GM12873 (cell line): Measurements from ENCODE around the gene CAPN12.

Source experiments
- CTCF ChIP-seq: IDR thresholded peaks from 2 replicates; pipeline ENCODE4 v1.5.1; 2012; ENCODE audit warnings: low read depth, mild to moderate bottlenecking, moderate library complexity, low read length, control low read depth; ENCODE audit not compliant: insufficient read depth; ENCODE audit errors: missing control alignments

The CAPN12 gene

GRCh38 chr19:38719761-38720558, 24.3 kb downstream of the CAPN12 start:
- no peak for TF ChIP-seq CTCF

- TF ChIP-seq CTCF: no peak
Measured at GRCh38 chr19:38718747-38719543, 25.3 kb downstream of the CAPN12 start.

- no peak for TF ChIP-seq CTCF
Measured at GRCh38 chr19:38717855-38718254, 26.4 kb downstream of the CAPN12 start.

- no peak for TF ChIP-seq CTCF
Measured at GRCh38 chr19:38717051-38717450, 27.2 kb downstream of the CAPN12 start.

- TF ChIP-seq CTCF: no peak
Measured at GRCh38 chr19:38715555-38715954, 28.7 kb downstream of the CAPN12 start.

GRCh38 chr19:38714354-38714778, 29.9 kb downstream of the CAPN12 start:
- TF ChIP-seq CTCF: no peak

GRCh38 chr19:38713865-38714264, 30.4 kb downstream of the CAPN12 start:
- TF ChIP-seq CTCF: no peak
